ENCODE results near the gene SSTR3. TPM values are rescaled to one million over a fixed set of nuclear protein-coding genes. Genes with fewer than 3 reads are reported as not detected.

The SSTR3 gene
- total RNA-seq, 4 donors from 2014 or later = 0.11 to 0.24 (median 0.13) TPM; not detected in 1

GRCh38 chr22:37245740-37246139, 33.5 kb upstream of the SSTR3 start:
- no peak for TF ChIP-seq CTCF (IDR thresholded peaks at IDR 0.05)
- TF ChIP-seq POLR2A (IDR thresholded peaks at IDR 0.05) = no peak
- intact Hi-C loops (cut with DNase I) = no loop called here
- no peaks in the 10 kb centered on the region for H3K27me3 ChIP-seq
- no peaks in the 10 kb centered on the region for H3K4me1 ChIP-seq
- H3K9me3 ChIP-seq = no peaks in the 10 kb centered on the region
- H3K36me3 ChIP-seq = no peaks in the 10 kb centered on the region
- WGBS, 2 donors = 73 to 79% methylated on average over 6 of the region's 6 CpGs
- no peak overlapping the region for H3K27ac ChIP-seq
- no peak overlapping the region for H3K4me3 ChIP-seq (replicated peaks in 1 of 3)
- DNase-seq = no peak

GRCh38 chr22:37244922-37245722, 32.8 kb upstream of the SSTR3 start:
- Histone ChIP-seq H3K9me3 (no peaks in the 10 kb centered on the region), H3K4me3 (replicated peaks in 1 of 3) (no peak overlapping the region), H3K4me1 (no peaks in the 10 kb centered on the region), H3K36me3 (no peaks in the 10 kb centered on the region), H3K27ac (no peak overlapping the region), H3K27me3 (no peaks in the 10 kb centered on the region)
- DNase-seq = no peak
- WGBS, 2 donors = 68 to 72% methylated on average over 16 to 20 of the region's 22 CpGs
- intact Hi-C loops (cut with DNase I) = no loop called here
- TF ChIP-seq POLR2A (IDR thresholded peaks at IDR 0.05) (no peak), CTCF (IDR thresholded peaks at IDR 0.05) (no peak)

- intact Hi-C loops (cut with DNase I) = no loop called here
- Histone ChIP-seq H3K4me1 (no peaks in the 10 kb centered on the region), H3K27ac (no peak within 1 kb of the TSS), H3K36me3 (no peaks in the 10 kb centered on the region), H3K4me3 (replicated peaks in 1 of 3) (peak within 1 kb of the TSS in 1 of 3 donors; percentile 4), H3K27me3 (no peaks in the 10 kb centered on the region), H3K9me3 (no peaks in the 10 kb centered on the region)
- 20 to 22% methylated on average over 17 to 20 of the region's 23 CpGs for WGBS, 2 donors
- TF ChIP-seq POLR2A (IDR thresholded peaks at IDR 0.05) (no peak), CTCF (IDR thresholded peaks at IDR 0.05) (no peak)
- DNase-seq = peak; percentile 26 to 39
These were observed 32.0 kb upstream of the SSTR3 start, which contains the start of gene RAC2 for GRCh38 chr22:37244114-37244921. RAC2 (minus strand) TSS chr22:37244269; CDS start chr22:37244148, 121 bp downstream.

- no peak for TF ChIP-seq CTCF (IDR thresholded peaks at IDR 0.05)
- no peak for TF ChIP-seq POLR2A (IDR thresholded peaks at IDR 0.05)
- intact Hi-C loops (cut with DNase I) = no loop called here
- H3K27ac ChIP-seq = no peak overlapping the region
- H3K27me3 ChIP-seq = no peaks in the 10 kb centered on the region
- no peak for DNase-seq
- H3K4me1 ChIP-seq = no peaks in the 10 kb centered on the region
- H3K9me3 ChIP-seq = no peaks in the 10 kb centered on the region
- peak overlapping the region in 1 of 3 donors; percentile 4 for H3K4me3 ChIP-seq (replicated peaks in 1 of 3)
- 45 to 59% methylated on average over 5 to 8 of the region's 12 CpGs for WGBS, 2 donors
- H3K36me3 ChIP-seq = no peaks in the 10 kb centered on the region
These were observed 31.3 kb upstream of the SSTR3 start for GRCh38 chr22:37243402-37244113.
